HS-27A (cell line): ENCODE measurements around the gene RAB8B.
"Not testable (repeated sequence)": the region's sequence is repeated elsewhere in the genome, so short reads cannot be mapped to it uniquely, and the experiment has no call there.

Experiments
- DNase-seq: peaks from one replicate; pipeline ENCODE4 v3.0.0-alpha.2; 2012; ENCODE audit warnings: low read depth, missing footprints

The RAB8B gene

GRCh38 chr15:63208824-63209223 is 19.4 kb downstream of the RAB8B start:
- not testable (repeated sequence) for DNase-seq

- DNase-seq, result no peak
Measured at GRCh38 chr15:63210151-63211091, 21.0 kb downstream of the RAB8B start.

- DNase-seq, result no peak
Measured at GRCh38 chr15:63211092-63211490, 21.7 kb downstream of the RAB8B start.

GRCh38 chr15:63211549-63211948 is 22.1 kb downstream of the RAB8B start:
- no peak for DNase-seq

GRCh38 chr15:63212050-63213004 is 22.9 kb downstream of the RAB8B start:
- DNase-seq, result no peak

GRCh38 chr15:63218100-63218808 is 28.8 kb downstream of the RAB8B start:
- no peak for DNase-seq

- DNase-seq, result no peak
Measured at GRCh38 chr15:63219196-63219710, 29.8 kb downstream of the RAB8B start.

- DNase-seq, result no peak
Measured at GRCh38 chr15:63221346-63221745, 31.9 kb downstream of the RAB8B start.

GRCh38 chr15:63223463-63223862 is 34.1 kb downstream of the RAB8B start:
- no peak for DNase-seq

GRCh38 chr15:63225381-63225780 is 36.0 kb downstream of the RAB8B start:
- DNase-seq, result no peak

GRCh38 chr15:63226155-63226883 is 36.9 kb downstream of the RAB8B start:
- no peak for DNase-seq

- DNase-seq, result no peak
Measured at GRCh38 chr15:63226966-63227401, 37.6 kb downstream of the RAB8B start.

GRCh38 chr15:63227689-63228088 is 38.3 kb downstream of the RAB8B start:
- DNase-seq, result no peak

- DNase-seq, result no peak
Measured at GRCh38 chr15:63231206-63231605, 41.8 kb downstream of the RAB8B start.

GRCh38 chr15:63231706-63232105 is 42.3 kb downstream of the RAB8B start:
- no peak for DNase-seq

- DNase-seq, result no peak
Measured at GRCh38 chr15:63232405-63232804, 43.0 kb downstream of the RAB8B start.

- no peak for DNase-seq
Measured at GRCh38 chr15:63232943-63233342, 43.5 kb downstream of the RAB8B start.

- peak; percentile 82 for DNase-seq
Measured at GRCh38 chr15:63233667-63234423, 44.4 kb downstream of the RAB8B start.

- no peak for DNase-seq
Measured at GRCh38 chr15:63234451-63234870, 45.1 kb downstream of the RAB8B start.

GRCh38 chr15:63236272-63236671 is 46.9 kb downstream of the RAB8B start:
- peak; percentile 96 for DNase-seq
